Lung (tissue), 12 donors: ENCODE data around the gene SFRP2. TPM values are rescaled to one million over a fixed set of nuclear protein-coding genes. Genes with fewer than 3 reads are reported as not detected.

Experiments used
- ATAC-seq: fragments of 200-7000 bp; cut with Tn5 transposase; one replicate; pipeline ENCODE4 v1.9.1; 2020; ENCODE audit warnings: moderate number of reproducible peaks; ENCODE audit not compliant: insufficient read depth, low FRiP score
- DNase-seq, 3 donors: peaks; one replicate each; pipeline ENCODE4 v3.0.0-alpha.2; 2013 to 2017
- H3K27ac ChIP-seq, 2 donors: one replicate each; pipeline ENCODE4 v1.5.1; 2013; ENCODE audit warnings: mild to moderate bottlenecking in 2 of 2, moderate library complexity in 2 of 2, control low read depth in 1 of 2, inconsistent platforms in 1 of 2, low read depth in 1 of 2, low read length in 1 of 2
- H3K27me3 ChIP-seq, 3 donors: one replicate each; pipeline ENCODE4 v1.5.1; 2013; ENCODE audit warnings: low read length in 2 of 3; ENCODE audit not compliant: control insufficient read depth in 3 of 3, insufficient read depth in 3 of 3
- H3K36me3 ChIP-seq, 4 donors: one replicate each; pipeline ENCODE4 v1.5.1; 2013; ENCODE audit warnings: low read length in 4 of 4, mild to moderate bottlenecking in 1 of 4, moderate library complexity in 1 of 4; ENCODE audit not compliant: control insufficient read depth in 4 of 4, insufficient read depth in 4 of 4
- H3K4me1 ChIP-seq, 5 donors: one replicate each; pipeline ENCODE4 v1.5.1; 2013; ENCODE audit warnings: low read length in 5 of 5, mild to moderate bottlenecking in 2 of 5, moderate library complexity in 1 of 5; ENCODE audit not compliant: control insufficient read depth in 5 of 5, insufficient read depth in 5 of 5
- H3K4me3 ChIP-seq: one replicate; pipeline ENCODE4 v1.5.1; 2013; ENCODE audit warnings: mild to moderate bottlenecking, control low read depth, moderate library complexity
- H3K9ac ChIP-seq, 2 donors: one replicate each; pipeline ENCODE4 v1.5.1; 2013; ENCODE audit warnings: low read length in 2 of 2, control low read depth in 1 of 2; ENCODE audit not compliant: insufficient read depth in 1 of 2
- H3K9me3 ChIP-seq, 4 donors: one replicate each; pipeline ENCODE4 v1.5.1; 2013; ENCODE audit warnings: low read length in 3 of 4, mild to moderate bottlenecking in 1 of 4, moderate library complexity in 1 of 4; ENCODE audit not compliant: control insufficient read depth in 4 of 4, insufficient read depth in 3 of 4
- CTCF ChIP-seq: IDR thresholded peaks from 2 replicates; pipeline ENCODE4 v1.5.1; 2012; ENCODE audit warnings: mild to moderate bottlenecking; ENCODE audit errors: control extremely low read depth, extremely low read depth
- WGBS, 2 donors: extraction: QIAGEN DNeasy Blood & Tissue Kit; methylation state at CpG; one replicate each; pipeline ENCODE4 v1.1.7; 2013; 5-methylcytosine and 5-hydroxymethylcytosine counted together
- polyA plus RNA-seq, 2 donors: library from polyadenylated mRNA; stranded (reverse); fragments of 200-250 nt; gene quantifications; one replicate each; pipeline ENCODE4 v1.2.1, GENCODE V29; 2013
- total RNA-seq, 2 donors: library from RNA; depleted of rRNA in 1 of 2; stranded (reverse); fragments of >200 nt in 1 of 2; gene quantifications; one replicate each; pipeline ENCODE4 v1.2.1, GENCODE V29; 2014 to 2021
- donor health status: control.
- donor health status: control.
- donor health status: Bipolar disorder and iron deficiency.
- donor health status: healthy.
- donor health status: DM: yes; HTN: yes; CAD: no.

Gene SFRP2
- total and polyA plus RNA-seq, 4 donors: 0.68 to 17.4 (median 6.5) TPM

- WGBS, 2 donors: 46 to 57% methylated on average over 2 of the region's 2 CpGs
- ATAC-seq (no peak), DNase-seq (no peak)
- H3K27ac ChIP-seq: no peak overlapping the region
- H3K27me3 ChIP-seq: peaks cover 0 to 6% (median 0%) of the 10 kb centered on the region in 3 donors
- no peak overlapping the region for H3K9ac ChIP-seq
- H3K4me1 ChIP-seq: peaks cover 0 to 8% (median 0%) of the 10 kb centered on the region in 5 donors
- TF ChIP-seq CTCF: no peak
- no peaks in the 10 kb centered on the region for H3K36me3 ChIP-seq
- no peak overlapping the region for H3K4me3 ChIP-seq
- no peaks in the 10 kb centered on the region for H3K9me3 ChIP-seq
Observed at GRCh38 chr4:153799694-153800074, 10.8 kb upstream of the SFRP2 start.

GRCh38 chr4:153798901-153799693 lies 10.2 kb upstream of the SFRP2 start:
- TF ChIP-seq CTCF: no peak
- Histone ChIP-seq H3K4me1 (peaks cover 0 to 4% (median 0%) of the 10 kb centered on the region in 5 donors), H3K27ac (no peak overlapping the region), H3K27me3 (peaks cover 0 to 7% (median 0%) of the 10 kb centered on the region in 3 donors), H3K4me3 (no peak overlapping the region), H3K9ac (no peak overlapping the region), H3K36me3 (no peaks in the 10 kb centered on the region), H3K9me3 (no peaks in the 10 kb centered on the region)
- ATAC-seq (no peak), DNase-seq (no peak)
- WGBS, 2 donors: 68 to 81% methylated on average over 3 of the region's 3 CpGs

- H3K36me3 ChIP-seq: no peaks in the 10 kb centered on the region
- H3K4me1 ChIP-seq: peaks cover 0 to 4% (median 0%) of the 10 kb centered on the region in 5 donors
- ATAC-seq (no peak), DNase-seq (peak in 2 of 3 donors; percentile 43 to 45)
- no peaks in the 10 kb centered on the region for H3K9me3 ChIP-seq
- WGBS, 2 donors: 57 to 61% methylated on average over 3 of the region's 3 CpGs
- no peak for TF ChIP-seq CTCF
- no peak overlapping the region for H3K9ac ChIP-seq
- H3K27me3 ChIP-seq: peaks cover 0 to 11% (median 0%) of the 10 kb centered on the region in 3 donors
- H3K27ac ChIP-seq: no peak overlapping the region
- H3K4me3 ChIP-seq: no peak overlapping the region
Observed at GRCh38 chr4:153798420-153798819, 9.5 kb upstream of the SFRP2 start.
